ENCODE results near the gene MYO9A.

The MYO9A gene, protein sequence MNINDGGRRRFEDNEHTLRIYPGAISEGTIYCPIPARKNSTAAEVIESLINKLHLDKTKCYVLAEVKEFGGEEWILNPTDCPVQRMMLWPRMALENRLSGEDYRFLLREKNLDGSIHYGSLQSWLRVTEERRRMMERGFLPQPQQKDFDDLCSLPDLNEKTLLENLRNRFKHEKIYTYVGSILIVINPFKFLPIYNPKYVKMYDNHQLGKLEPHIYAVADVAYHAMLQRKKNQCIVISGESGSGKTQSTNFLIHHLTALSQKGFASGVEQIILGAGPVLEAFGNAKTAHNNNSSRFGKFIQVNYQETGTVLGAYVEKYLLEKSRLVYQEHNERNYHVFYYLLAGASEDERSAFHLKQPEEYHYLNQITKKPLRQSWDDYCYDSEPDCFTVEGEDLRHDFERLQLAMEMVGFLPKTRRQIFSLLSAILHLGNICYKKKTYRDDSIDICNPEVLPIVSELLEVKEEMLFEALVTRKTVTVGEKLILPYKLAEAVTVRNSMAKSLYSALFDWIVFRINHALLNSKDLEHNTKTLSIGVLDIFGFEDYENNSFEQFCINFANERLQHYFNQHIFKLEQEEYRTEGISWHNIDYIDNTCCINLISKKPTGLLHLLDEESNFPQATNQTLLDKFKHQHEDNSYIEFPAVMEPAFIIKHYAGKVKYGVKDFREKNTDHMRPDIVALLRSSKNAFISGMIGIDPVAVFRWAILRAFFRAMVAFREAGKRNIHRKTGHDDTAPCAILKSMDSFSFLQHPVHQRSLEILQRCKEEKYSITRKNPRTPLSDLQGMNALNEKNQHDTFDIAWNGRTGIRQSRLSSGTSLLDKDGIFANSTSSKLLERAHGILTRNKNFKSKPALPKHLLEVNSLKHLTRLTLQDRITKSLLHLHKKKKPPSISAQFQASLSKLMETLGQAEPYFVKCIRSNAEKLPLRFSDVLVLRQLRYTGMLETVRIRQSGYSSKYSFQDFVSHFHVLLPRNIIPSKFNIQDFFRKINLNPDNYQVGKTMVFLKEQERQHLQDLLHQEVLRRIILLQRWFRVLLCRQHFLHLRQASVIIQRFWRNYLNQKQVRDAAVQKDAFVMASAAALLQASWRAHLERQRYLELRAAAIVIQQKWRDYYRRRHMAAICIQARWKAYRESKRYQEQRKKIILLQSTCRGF (N-terminal part only)

GRCh38 chr15:72118017-72118978 is at the start of gene MYO9A, which contains the start of gene SENP8:
Gene MYO9A (minus strand): TSS chr15:72118150. CDS start chr15:72046563, 71,587 bp downstream.
Gene SENP8 (plus strand): TSS chr15:72118403. CDS start chr15:72139624, 21,221 bp downstream.
- DNase-seq (ENCODE audit: low read depth in 1 of 2, low spot score in 1 of 2): peak; percentile 98 to 99

DNA sequence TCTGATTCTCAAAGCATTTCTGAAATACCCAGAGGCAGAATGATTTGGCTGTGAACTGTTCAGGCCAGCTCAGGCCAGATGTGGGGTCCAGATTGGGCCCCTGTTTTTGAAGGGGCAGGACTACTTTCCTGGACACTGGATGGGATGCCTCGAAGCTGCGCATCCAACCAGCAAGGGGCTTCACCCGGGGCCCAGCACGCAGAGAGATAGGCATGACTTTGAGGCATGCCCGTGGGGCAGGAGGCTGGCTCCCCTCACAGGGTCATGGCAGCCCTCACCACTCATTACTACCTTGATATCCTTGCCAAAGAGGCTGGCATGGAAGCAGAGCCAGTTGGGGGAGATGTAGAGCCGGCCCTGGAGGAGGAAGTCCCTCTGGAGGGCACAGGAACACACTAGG is 49.5 kb upstream of the MYO9A start:
- DNase-seq (ENCODE audit: low read depth in 1 of 2, low spot score in 1 of 2): no peak

DNA sequence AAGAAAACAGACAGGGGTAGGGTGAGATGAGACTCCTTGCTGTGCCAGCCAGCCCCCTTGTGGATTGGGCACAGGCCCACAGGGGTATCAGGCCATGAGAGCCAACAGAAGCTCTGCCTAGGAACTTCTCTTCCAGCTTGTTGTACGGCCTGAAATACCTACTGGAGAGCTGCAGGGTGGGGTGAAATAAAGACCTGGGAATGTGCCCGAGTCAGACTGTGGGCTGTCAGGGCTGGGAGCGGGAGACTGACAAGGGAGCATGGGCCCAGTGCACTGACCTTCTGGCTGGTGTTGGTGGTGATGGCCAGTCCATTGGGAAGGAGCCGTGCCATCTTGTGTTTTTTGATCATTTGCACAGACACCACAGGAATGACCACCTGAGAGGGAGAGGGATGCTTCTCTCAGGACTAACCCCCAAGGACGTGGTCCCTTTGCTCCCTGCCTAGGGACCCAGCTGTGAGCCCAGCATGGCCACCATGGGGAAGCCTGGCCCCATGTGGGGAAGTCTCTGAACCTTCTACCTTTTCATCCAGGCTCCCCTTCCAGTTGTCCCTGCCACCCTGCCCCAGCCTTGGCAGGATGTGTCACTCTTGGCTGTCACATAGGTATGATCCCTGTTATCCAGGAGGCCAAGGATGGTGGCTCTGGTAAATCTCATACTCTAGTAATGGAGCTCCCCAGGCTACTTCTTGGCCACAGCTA is 48.9 kb upstream of the MYO9A start:
- DNase-seq (ENCODE audit: low read depth in 1 of 2, low spot score in 1 of 2): no peak

DNA sequence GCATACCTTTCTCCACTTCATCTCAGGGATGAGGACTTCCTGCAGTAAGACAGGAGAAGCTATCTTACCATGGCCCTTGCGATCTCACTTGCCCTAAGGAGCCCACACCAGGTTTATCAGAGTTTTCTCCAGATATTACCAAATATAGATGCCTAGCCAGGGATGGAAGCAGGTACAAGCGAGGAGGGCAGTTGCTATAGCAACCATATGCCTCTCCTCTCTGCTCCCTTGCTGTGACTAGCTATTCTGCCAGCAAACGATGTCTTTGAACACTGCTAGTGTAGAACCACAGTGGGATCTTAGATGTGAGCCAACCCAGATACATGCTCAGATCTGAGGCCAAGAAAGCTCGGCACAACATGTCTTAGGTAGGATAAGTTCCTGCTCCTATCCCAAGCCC is 45.8 kb upstream of the MYO9A start:
- no peak for DNase-seq (ENCODE audit: low read depth in 1 of 2, low spot score in 1 of 2)

DNA sequence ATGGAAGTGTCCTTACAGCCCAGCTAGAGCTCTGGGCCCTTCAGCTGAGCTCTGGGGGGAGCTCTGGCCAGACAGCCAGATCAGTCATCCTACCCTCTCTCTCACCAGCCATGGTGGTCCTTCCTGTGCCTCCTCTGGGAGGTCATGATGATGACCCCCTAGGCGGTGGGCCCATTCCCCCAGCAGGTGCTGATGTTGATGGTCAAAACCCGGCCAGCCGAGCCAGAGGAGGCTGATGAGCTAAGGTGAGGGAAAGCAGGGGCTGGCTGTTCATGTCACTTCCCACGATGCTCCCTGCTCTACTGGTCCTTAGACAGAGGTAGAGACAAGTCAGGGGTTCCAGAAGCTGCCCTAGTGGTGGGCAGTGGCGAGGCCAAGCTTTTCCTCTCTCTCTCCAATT is 44.6 kb upstream of the MYO9A start:
- DNase-seq (ENCODE audit: low read depth in 1 of 2, low spot score in 1 of 2): no peak

DNA sequence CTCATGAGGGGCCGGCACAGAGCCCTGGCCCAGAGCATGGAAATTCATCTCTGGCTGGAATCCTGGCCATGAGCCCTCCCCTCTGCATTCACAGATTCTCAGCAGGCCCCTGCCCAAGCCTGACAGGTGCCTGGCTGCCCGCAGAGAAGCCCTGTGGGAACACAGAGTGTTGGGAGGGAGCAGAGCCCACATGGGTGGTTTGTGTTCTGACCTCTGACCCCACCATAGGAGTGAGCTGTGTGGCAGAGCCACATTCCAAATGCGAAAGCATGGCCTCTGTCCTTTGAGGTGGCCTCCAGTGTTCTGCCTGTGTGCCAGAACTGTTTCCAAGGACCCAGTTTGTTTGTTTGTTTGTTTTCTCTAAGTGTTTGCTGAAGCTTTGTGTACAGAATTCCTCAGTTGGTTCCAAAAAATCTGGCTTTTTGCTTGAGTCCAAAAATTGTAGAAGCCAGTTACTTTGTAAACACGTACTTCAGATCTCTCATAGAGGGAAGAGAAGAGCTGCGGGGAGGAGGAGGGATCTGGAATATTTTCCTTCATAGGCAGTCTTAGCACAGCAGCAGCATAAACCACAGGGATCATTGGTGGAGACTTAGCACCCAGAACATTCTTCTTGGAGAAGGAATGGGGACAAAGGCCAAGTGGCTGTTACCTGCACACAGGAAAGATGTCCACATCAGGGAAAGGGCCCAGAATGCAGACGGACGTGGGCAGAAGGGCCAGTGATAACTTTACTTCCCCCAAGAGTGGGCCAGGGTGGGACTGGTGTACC is 43.6 kb upstream of the MYO9A start:
- DNase-seq (ENCODE audit: low read depth in 1 of 2, low spot score in 1 of 2): no peak

- DNase-seq (ENCODE audit: low read depth in 1 of 2, low spot score in 1 of 2): no peak
These were observed 42.8 kb upstream of the MYO9A start for GRCh38 chr15:72160696-72161245.

- DNase-seq (ENCODE audit: low read depth in 1 of 2, low spot score in 1 of 2): no peak
These were observed 39.0 kb upstream of the MYO9A start for GRCh38 chr15:72156928-72157327.

GRCh38 chr15:72155635-72156616 is 38.0 kb upstream of the MYO9A start:
- DNase-seq (ENCODE audit: low read depth in 1 of 2, low spot score in 1 of 2): peak; percentile 56 to 74

DNA sequence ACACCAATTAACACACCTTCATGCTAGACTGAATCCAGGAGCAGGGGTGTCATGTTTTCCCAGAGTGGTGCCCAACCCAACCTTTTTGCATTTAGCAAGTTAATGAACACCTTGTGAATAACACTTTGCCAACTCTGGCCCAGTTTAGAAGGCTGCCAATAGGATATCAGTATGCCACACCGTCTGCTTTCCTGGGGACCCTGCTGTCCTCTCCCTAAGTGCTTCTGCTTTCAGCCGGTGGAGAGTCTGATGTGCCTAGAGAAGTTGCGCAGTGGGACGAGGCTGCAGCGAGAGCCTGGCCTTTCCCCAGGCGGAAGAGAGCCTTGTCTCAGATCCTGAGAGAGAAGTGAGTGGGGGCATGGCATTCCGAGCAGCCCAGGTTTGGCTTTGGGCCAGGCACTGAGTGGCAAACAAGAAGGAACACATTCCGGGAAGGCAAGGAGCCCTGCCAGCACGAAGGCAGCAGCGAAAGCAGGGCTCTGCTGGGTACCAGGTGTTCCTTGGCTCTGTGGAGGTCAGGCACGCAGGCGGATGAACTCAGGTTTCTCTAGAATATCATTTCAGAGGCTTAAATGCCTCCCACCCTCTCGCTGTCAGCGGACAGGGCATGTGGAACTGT is 37.2 kb upstream of the MYO9A start:
- DNase-seq (ENCODE audit: low read depth in 1 of 2, low spot score in 1 of 2): no peak

DNA sequence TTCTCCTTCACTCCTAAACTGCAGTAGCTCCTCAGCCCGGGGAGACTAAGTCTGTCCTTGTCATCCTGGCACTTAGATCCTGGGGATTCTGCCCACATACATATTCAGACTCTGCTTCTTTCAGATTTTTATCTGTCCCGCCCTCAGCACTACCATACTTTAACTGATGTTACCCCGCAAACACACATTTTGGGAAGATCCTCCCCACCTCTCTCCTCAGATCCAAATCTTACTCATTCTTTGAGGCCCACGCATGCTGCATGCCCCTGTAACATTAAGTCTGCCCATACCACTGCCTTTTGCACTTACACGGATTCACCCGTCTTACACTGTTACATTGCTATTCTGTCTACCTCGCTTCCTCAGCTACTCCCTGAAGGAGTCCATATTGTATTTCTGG is 36.4 kb upstream of the MYO9A start:
- no peak for DNase-seq (ENCODE audit: low read depth in 1 of 2, low spot score in 1 of 2)

DNA sequence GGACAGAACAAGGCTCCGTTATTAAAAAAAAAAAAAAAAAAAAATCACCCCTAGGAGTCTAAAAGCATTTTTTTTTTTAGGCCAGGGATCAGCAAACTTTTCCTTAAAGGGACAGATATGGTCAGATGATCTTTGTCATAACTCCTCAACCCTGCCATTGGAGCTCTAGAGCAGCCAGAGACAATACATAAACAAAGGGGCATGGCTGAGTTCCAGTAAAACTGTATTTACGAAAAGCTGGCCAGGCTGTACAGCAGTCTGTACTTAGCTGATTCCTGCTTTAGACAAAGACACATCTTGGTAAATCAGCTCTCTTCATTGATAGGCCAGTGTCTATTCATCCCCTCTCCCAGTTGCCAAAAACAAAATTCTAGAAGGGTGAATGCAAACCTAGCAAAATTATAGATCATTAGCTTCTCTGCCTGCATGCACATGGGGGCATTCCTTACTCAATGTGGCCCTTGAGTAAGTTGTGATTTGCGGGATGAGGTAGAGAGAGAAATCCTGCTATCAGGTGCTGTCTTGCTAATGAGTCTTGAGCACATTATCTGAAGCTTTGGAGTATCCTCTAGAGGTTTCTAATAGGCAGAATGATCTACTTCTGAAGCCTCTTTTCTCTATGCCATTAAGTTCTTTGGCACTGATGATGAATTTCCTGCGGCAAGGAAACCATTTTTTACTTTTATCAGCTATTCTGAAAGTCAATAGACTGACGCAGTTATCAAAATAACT is 35.5 kb upstream of the MYO9A start:
- DNase-seq (ENCODE audit: low read depth in 1 of 2, low spot score in 1 of 2): no peak

- DNase-seq (ENCODE audit: low read depth in 1 of 2, low spot score in 1 of 2): no peak
These were observed 29.5 kb upstream of the MYO9A start for GRCh38 chr15:72147418-72147817.

GRCh38 chr15:72146934-72147333 is 29.0 kb upstream of the MYO9A start:
- no peak for DNase-seq (ENCODE audit: low read depth in 1 of 2, low spot score in 1 of 2)

- DNase-seq (ENCODE audit: low read depth in 1 of 2, low spot score in 1 of 2): no peak
These were observed 28.3 kb upstream of the MYO9A start for GRCh38 chr15:72146221-72146620.

Data from stimulated activated CD4-positive, alpha-beta T cell treated with anti-CD3 and anti-CD28 coated beads, Interleukin-15, amount 100 ng/mL, for 1 hour (primary cell).